ENCODE data around the gene CYP26A1.

Gene CYP26A1

GRCh38 chr10:93083743-93084539 lies 10.2 kb downstream of the CYP26A1 start:
- Histone ChIP-seq H3K4me3 (ENCODE audit: severe bottlenecking) (no peak overlapping the region), H3K27me3 (ENCODE audit: insufficient read depth, poor library complexity, severe bottlenecking) (no peaks in the 10 kb centered on the region), H3K36me3 (ENCODE audit: low read depth) (no peaks in the 10 kb centered on the region), H3K4me1 (ENCODE audit: insufficient read depth, poor library complexity, severe bottlenecking) (no peaks in the 10 kb centered on the region), H3K27ac (ENCODE audit: poor library complexity, severe bottlenecking) (no peak overlapping the region), H3K9me3 (ENCODE audit: severe bottlenecking) (no peaks in the 10 kb centered on the region)
- no peak for TF ChIP-seq CTCF (IDR thresholded peaks at IDR 0.05; ENCODE audit: poor library complexity, severe bottlenecking)
- ATAC-seq (ENCODE audit: low read depth) = no peak
- no peak for DNase-seq (ENCODE audit: low spot score)

DNA sequence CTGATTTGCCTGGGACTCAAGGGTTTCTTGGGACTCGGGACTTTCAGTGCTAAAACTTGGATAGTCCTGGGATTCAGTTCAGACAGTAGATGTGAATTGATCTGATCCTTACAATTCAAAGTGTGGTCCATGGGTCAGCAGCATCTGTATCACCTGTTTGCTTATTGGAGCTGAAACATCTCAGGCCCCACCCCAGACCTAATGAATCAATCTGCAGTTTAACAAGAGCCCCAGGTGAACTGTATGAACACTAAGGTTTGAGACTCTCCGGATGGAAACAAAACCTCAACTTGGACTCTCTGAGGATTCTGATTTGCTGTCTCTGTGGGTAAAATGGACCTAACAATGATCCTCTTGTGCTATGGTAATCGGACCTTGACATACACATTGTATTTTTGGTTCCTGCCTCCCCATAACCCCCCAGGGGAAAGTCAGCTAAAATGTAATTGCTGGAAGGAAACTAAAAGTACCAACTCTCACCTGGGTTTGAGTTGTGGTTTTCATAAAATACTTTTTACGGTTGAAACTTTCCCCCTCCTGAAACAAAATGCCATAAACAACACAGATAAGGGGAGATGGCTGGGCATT lies 11.7 kb downstream of the CYP26A1 start:
- no peak overlapping the region for H3K27ac ChIP-seq (ENCODE audit: poor library complexity, severe bottlenecking)
- H3K36me3 ChIP-seq (ENCODE audit: low read depth) = no peaks in the 10 kb centered on the region
- H3K27me3 ChIP-seq (ENCODE audit: insufficient read depth, poor library complexity, severe bottlenecking) = no peaks in the 10 kb centered on the region
- H3K4me3 ChIP-seq (ENCODE audit: severe bottlenecking) = no peak overlapping the region
- DNase-seq (ENCODE audit: low spot score) (no peak), ATAC-seq (ENCODE audit: low read depth) (no peak)
- TF ChIP-seq CTCF (IDR thresholded peaks at IDR 0.05; ENCODE audit: poor library complexity, severe bottlenecking) = no peak
- no peaks in the 10 kb centered on the region for H3K4me1 ChIP-seq (ENCODE audit: insufficient read depth, poor library complexity, severe bottlenecking)
- no peaks in the 10 kb centered on the region for H3K9me3 ChIP-seq (ENCODE audit: severe bottlenecking)

- ATAC-seq (ENCODE audit: low read depth) (no peak), DNase-seq (ENCODE audit: low spot score) (no peak)
- H3K4me1 ChIP-seq (ENCODE audit: insufficient read depth, poor library complexity, severe bottlenecking) = no peaks in the 10 kb centered on the region
- no peak for TF ChIP-seq CTCF (IDR thresholded peaks at IDR 0.05; ENCODE audit: poor library complexity, severe bottlenecking)
- H3K4me3 ChIP-seq (ENCODE audit: severe bottlenecking) = no peak overlapping the region
- no peaks in the 10 kb centered on the region for H3K36me3 ChIP-seq (ENCODE audit: low read depth)
- no peak overlapping the region for H3K27ac ChIP-seq (ENCODE audit: poor library complexity, severe bottlenecking)
- H3K9me3 ChIP-seq (ENCODE audit: severe bottlenecking) = no peaks in the 10 kb centered on the region
- H3K27me3 ChIP-seq (ENCODE audit: insufficient read depth, poor library complexity, severe bottlenecking) = no peaks in the 10 kb centered on the region
Observed at GRCh38 chr10:93086289-93086688, 12.6 kb downstream of the CYP26A1 start.

GRCh38 chr10:93087846-93088245 lies 14.2 kb downstream of the CYP26A1 start:
- ATAC-seq (ENCODE audit: low read depth) (no peak), DNase-seq (ENCODE audit: low spot score) (no peak)
- H3K27ac ChIP-seq (ENCODE audit: poor library complexity, severe bottlenecking) = no peak overlapping the region

More at GRCh38 chr10:93087846-93088245, 14.2 kb downstream of the CYP26A1 start:
- Histone ChIP-seq H3K9me3 (ENCODE audit: severe bottlenecking) (no peaks in the 10 kb centered on the region), H3K27me3 (ENCODE audit: insufficient read depth, poor library complexity, severe bottlenecking) (no peaks in the 10 kb centered on the region), H3K36me3 (ENCODE audit: low read depth) (no peaks in the 10 kb centered on the region), H3K4me1 (ENCODE audit: insufficient read depth, poor library complexity, severe bottlenecking) (no peaks in the 10 kb centered on the region), H3K4me3 (ENCODE audit: severe bottlenecking) (no peak overlapping the region)
- no peak for TF ChIP-seq CTCF (IDR thresholded peaks at IDR 0.05; ENCODE audit: poor library complexity, severe bottlenecking)
